Activated T-cell treated with anti-CD3 and anti-CD28 coated beads, Interleukin-2, amount 50 U/mL, for 48 hours (primary cell): ENCODE results near the gene RAB8B.

Source experiments
- DNase-seq, 2 experiments: peaks; one replicate each; pipeline ENCODE4 v3.0.0-alpha.2; 2020

RAB8B gene

DNA sequence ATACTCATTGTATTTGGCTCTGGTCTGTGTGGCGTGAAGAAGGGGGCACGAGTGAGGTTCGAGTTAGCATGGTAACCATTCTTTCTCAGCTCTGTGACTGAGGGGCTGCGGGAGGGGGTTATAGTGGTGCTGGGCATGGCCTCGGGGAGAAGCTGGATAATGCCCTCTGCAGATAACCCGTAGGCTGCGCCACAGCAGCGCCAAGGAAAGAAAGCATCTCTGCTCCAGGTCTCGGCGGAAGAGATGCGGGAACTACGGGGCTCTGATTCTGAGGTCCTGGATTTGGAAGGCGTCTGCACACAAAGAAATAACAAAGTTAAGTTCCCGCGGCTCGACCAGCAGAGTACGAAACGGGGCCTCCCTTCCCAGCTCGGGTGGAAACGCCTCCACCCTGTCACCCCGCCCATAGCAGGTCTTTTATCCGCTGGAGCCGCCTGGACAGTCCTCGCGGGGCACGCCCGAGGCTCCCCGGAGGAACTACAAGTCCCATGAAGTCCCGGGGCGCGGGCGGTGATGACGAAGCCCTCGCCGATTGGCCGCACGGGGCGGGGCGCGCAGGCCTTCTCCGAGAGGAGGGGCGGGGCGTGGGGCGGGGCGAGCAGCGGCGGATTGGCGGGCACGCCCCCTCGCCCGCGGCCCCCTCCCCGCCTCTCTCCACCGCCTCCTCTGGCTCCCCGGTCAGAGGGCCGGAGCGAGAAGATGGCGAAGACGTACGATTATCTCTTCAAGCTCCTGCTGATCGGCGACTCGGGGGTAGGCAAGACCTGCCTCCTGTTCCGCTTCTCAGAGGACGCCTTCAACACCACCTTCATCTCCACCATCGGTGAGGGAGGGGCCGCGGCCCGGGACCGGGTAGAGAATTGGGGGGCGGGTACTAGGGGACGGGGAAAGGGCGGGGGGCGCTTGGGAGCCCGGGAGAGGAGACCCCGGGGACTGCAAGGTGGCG is at the start of gene RAB8B:
RAB8B (plus strand) TSS at position 681 of the 946 bp plus-strand sequence; CDS start at position 700, 19 bp downstream.
- DNase-seq: peak; percentile 99

DNA sequence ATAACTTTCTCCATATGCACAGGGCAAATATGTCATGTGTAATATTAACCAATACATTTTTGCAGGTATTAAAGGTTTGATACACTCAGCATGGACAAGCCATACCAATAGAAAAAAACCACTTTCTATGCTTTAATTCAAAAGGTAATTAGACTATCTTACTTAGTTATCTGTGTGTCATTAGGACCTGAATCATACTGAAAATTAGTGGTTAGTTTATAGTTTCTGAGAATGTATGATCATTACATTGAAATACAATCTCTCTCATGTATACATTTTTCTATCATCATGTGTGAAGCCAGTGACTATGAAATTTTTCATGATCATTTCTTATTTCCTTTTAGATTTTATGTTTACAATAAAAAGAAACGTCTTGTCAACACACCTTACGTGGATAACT is 48.5 kb upstream of the RAB8B start:
- DNase-seq: no peak

DNA sequence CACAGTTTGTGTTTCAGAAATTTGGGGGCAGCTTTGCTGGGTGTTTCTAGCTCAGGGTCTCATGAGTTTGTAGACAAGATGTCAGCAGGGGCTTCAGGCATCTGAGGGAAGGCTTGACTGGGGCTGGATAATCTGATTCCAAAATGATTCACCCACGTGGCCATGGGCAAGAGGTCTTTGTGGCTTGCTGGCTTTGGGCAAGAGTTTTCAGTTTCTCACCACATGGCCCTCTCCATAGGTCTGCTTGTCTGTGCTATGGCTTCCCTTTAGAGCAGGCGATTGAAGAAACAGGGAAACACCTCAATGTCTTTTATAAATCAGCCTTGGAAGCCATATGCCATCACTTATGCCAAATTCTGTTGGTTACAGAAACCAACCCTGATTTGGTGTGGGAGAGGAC is 44.0 kb upstream of the RAB8B start:
- DNase-seq: no peak

DNA sequence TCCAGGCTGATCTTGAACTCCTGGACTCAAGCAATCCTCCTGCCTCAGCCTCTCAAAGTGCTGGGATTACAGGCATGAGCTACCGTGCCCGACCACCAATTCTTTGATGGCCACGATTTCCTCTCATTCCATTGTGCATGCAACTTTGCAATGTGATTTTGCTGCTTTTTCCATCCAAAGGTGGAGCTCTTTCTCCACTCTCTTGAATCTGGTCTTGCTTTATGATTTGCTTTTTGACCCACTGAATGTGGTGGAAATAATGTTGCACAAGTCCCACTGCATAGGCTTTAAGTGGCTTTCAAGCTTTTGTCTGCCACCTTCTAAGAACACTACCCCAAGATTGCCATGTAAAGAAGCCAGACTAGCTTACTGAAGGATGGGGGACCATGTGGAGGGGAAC is 42.7 kb upstream of the RAB8B start:
- no peak for DNase-seq

DNA sequence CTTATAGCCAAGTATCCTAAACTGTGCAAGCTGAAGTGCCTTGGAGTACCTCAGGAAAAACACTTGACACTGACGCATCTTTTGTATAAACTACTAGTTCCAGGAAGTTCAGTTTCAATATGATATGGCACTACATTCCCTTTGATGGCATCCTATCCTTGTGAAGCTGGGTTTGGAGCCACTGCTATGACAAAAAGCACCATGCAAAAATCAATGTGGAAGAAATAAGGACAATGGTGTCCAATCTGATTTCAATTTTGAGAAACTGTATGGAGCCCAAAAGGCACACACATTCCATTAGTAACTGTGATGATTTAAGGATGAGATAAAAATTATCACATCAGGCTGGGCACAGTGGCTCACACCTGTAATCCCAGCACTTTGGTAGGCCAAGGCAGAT is 37.7 kb upstream of the RAB8B start:
- DNase-seq: no peak

DNA sequence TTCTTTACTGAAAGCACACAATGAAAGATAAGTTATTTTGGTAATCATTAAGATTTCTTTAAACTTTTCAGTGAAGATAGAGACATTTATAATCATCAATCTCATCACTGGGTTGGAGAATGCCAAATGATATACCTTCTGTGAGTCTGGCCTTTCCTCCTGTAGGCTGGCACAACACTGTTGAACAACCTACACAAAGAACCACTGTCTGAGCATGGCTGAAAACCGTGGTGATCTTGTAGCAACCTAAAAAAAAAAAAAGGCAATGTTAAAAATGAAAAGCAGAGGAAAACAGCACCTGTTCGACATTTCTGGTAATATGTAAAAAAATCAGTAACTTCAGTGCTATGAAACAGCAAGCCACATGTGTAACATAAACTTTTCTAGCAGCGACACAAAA is 33.9 kb upstream of the RAB8B start:
- DNase-seq: no peak

DNA sequence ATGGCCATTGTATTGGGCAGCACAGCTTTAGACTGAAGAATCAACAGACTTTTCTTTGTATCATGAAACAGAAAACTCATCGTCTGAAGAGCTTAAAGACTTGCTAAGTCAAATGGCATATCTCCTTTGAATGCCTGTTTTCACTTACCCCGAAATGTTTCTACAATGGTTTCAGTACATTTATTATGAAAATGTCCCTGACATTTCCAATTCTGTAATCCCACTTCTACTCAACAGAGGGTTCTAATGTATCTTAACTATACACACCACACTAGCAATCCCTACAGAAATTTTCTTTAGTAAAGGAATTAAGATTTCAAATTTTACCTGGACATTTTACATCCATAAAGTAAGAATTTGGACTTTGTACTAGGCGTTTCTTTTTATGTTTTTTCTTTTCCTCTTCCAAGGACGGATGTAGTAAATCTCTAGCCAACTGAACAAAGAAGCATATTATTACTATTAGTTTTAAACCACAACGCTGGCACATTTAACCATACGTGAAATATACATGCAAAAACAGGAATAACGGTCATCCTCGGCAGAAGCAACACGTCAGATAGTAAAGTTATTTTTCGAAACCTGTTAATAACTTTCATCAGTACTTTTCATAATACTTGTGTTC is 33.2 kb upstream of the RAB8B start:
- DNase-seq: no peak

DNA sequence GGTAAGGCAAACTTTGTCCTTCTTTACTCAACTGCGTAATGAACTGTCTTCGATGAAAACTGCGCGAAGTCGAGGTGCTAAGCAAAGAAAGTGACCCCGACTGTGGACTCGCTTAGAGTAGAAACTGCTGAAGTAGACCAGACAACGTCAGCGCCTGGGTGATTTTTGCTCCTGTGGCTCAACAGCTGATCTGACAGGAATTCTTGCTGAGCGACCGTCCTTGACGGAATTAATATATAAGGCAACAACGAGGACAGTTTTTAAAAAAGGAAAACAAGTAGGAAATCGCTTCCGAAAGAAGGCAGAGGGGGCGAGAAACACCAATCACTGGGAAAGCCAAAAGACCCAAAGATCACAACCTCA is 32.7 kb upstream of the RAB8B start:
- DNase-seq: peak; percentile 37 to 44

DNA sequence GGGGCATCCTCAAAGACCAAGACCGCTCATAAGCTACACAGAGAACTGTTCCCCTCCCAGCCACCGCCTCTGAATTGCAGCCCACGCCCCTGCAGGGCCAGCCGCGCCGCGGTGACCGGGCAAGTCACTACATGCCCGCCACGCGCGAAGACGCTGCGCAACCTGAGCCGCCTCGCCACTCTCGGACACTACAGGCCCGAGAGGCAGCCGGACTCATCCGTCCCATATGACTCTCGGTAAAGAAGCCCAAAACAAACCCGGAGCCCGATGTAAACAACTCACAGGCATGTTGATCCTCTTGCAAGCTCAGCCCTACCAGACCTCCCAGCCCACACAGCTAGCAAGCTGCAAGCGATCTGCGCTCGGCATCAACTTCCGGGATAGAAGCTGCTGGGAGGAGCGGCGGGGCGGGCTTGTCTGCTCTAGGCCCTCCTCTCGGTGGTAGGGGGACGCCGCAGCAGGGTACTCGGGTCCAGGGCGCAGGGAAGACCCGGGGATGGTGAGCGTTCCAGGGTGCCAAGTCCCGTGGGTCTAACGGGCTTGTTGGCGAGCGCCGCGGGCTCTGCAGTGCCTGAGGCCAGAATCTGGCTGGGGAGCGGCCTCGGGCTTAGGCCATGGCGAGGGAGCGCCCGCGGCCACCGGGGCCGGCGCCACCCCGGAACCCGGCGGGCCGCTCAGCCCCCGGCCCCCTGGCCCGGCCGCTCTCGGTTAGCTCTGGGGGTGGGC is 32.1 kb upstream of the RAB8B start, which contains the start of gene RPS27L:
RPS27L (minus strand) TSS at position 360 of the 726 bp plus-strand sequence; CDS start at position 288, 72 bp downstream.
- DNase-seq: peak; percentile 89 to 92

DNA sequence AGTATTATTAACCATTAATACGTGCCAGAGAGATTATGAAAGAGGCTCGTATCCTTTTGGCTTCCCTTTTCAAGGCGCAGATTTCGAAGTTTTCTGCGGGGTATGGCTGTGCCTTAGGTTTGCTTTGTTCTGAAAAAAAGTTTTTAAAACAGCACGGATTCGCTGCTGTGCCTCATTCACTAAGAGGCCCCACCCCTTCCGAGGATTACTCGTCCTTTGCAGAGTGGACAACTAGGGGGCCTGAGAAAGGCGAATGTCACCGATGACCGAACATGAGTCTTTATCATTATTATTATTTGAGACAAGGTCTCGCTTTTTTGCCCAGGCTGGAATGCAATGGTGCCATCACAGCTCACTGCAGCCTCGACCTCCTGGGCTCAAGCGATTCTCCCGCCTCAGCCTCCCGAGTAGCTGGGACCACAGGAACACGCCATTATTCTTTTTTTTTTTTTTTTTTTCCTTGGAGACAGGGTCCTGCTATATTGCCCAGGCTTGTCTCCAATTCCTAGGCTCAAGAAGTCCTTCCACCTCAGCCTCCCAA is 31.4 kb upstream of the RAB8B start:
- DNase-seq: peak; percentile 46

DNA sequence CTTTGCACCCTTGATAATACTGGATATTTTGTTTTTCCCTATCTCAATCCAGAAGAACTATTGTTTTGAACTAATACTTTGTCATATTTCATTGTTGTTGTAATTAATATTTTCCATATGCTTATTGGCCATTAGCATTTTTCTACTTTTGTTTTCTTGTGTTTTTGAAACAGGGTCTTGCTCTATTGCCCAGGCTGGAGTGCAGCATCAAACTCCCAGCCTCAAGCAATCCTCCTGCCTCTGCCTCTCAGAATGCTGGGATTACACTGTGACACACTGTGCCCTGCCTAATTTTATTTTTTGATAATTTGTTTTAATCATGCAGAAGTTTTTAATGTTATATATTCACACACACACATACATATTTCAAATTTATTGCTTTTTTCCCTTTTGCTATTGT is 28.8 kb upstream of the RAB8B start:
- no peak for DNase-seq

DNA sequence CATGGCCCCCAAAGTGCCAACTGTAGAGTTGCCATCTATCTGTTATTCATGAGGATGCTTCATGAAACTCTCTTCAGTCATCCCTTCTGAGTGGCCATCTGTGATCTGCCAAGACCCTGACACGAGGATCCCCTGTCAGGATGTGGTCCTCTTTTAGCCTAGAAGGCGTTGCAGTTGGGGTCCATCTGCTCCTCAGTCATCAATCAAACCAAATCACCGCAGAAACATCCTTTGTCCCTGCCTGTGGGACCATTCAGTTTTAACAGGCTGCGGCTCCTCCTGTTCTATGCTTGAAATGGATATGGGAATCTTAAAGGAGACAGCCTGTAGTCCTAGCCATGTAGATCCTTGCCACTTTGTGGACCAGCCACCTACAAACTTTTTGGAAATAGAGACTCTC is 26.2 kb upstream of the RAB8B start:
- no peak for DNase-seq

DNA sequence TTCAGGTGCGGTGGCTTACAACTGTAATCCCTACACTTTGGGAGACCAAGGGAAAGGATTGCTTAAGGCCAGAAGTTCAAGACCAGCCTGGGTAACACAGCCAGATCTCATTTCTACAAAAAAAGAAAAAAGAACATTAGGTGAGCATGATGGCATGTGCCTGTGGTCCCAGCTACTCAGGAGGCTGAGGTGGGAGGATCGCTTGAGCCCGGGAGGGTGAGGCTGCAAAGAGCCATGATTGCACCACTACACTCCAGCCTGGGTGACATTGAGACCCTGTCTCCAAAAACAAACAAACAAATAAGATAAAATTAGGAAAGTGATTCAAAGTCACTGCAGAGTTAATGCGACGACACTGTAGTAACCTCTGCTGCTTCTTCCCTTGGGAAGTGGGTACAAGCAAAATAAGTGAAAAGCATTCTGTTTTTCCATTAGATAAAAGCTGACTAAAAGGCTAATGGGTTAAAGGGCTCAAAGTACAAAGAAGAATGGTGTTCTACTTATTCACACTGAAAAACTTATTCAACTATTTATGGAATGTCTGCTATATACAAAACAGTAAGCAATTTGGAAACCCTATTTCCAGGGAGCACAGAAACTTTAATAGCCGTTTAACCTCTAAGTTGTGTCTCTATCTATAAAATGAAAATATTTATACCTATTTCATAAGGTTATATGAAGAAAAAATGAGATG is 24.1 kb upstream of the RAB8B start:
- no peak for DNase-seq

DNA sequence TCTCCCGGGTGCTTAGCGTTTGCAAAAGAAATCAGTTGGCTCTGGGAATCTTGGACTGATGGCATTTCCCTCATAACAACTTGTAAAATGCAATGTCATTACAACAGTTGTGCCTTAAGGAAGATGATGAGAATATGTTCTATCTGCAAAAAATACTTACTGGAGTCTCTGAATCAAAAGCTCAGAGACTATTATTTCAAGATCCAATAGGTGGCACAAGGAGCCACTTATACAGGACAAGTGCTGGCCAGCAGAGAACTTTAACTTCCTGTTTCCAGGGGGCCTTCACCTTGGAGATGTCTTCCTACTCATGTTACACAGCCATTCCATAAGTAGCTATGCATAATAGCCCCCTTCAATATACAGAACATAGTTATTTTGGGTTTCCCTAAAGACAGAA is 23.2 kb upstream of the RAB8B start:
- no peak for DNase-seq

DNA sequence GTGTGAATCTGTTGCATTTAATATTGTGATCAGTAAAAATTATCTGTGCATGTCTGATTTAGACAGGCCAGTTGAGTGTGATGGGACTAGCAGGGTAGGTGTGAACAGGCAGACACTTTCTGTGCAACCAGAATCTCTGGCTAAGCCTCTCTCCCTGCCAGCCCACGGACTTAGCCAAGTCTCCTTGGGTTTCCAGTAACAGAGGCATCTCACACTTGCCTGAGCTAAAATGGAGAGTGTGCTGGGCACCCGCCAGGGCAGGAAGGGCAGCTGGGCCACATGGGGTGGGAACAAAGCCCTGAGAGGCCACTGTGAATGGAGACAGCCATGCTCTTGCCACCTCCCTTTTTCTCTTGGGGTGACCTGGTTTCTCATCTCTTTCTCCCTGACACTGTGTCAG is 19.6 kb upstream of the RAB8B start:
- no peak for DNase-seq

DNA sequence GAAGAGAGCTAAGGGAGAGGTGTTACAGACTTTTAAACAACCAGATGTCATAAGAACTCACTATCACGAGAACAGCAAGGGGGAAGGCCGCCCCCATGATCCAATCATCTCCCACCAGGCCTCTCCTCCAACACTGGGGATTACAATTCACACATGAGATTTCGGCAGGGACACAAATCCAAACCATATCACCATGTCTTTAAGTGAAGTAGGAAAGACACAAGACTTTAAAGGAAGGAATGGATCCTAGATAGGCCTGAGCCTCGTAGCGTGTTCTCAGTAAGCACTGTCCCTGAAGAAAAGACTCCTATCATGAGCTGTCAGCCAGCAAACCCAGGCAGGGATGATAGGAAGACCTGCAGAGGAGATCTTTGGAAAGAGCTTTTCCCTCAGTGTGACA is 17.0 kb upstream of the RAB8B start:
- no peak for DNase-seq

DNA sequence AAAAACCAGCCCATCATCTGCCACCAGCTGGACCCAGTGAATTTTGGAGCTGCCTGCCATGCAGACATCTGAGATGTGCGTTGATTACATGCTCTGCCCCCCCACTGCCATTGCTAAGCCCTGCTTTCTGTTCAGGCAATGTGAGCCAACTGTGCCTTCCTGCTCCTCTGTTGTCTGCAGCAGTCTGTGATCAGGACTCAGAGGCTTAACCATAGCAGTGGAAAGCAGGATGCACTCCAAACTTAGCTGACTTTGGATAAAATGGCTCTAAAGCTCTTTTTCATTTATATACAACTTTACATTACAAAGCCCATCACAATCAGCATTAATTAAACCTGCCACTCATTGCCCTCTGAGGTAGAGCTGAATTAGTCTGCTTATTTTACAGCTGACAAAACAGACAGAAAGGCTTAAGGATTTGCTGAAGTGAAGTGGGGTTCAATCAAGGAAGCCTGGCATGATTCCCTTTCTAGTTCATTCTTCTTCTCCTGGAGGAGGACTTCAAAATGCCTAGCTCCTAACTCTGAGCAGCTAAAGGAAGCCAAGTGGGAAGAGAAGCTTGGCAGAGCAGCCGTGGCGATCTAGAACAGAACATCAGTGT is 16.5 kb upstream of the RAB8B start:
- no peak for DNase-seq

DNA sequence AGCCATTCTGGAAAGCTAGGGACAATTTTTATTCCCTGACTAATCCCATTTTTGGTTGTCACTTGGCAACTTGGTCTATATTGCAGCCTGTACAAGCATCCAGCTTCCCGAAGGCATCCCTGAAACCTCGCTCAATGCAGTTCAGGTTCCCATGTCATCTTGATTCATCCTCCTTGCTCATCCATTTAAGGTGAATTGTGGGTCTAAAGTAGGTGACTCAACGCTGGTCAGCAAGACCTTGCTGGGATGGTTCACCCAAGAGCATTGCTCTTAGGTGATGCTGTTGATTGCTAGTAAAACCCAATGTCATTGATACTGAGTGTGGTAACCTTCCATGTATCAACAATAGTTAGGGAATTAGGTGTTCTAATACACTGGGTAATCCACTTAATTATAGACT is 13.1 kb upstream of the RAB8B start:
- DNase-seq: no peak

DNA sequence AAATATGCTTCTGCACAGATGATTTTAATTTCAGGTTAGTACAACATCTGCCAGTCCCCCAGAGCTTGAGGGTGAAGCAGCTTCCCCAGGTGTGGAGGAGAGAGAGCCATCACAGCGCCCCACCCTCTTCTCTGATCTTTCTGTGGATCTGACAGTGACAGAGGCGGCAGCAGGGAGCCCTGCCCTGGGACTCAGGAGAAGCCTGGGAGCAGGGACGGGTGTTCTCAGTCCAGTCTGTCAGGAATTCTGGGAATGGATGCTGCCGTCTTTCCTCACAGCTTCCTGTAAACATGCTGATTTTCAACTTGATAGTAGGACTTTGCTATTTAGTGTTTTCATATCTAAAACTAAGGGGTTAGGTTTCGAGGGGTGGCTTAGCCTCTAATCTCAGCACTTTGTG is 11.4 kb upstream of the RAB8B start:
- no peak for DNase-seq

DNA sequence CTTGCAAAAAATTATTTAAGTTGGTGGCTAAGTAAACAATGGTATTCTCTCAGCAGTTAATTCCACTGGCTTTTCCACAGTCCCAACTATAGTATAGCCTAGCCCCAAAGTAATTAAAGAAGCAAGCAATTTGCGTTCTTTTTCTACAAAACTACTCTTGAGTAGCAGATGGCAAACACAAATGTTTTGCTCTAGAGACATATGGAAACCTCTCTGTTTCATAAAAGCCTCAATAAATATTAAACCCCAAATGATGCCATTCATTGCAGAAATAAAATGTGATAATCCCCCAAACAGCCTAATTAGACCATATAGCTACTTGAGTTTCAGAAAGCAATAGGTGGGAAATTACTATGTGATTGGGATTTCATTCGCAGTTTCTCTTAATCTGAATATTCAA is 8.7 kb upstream of the RAB8B start:
- no peak for DNase-seq

DNA sequence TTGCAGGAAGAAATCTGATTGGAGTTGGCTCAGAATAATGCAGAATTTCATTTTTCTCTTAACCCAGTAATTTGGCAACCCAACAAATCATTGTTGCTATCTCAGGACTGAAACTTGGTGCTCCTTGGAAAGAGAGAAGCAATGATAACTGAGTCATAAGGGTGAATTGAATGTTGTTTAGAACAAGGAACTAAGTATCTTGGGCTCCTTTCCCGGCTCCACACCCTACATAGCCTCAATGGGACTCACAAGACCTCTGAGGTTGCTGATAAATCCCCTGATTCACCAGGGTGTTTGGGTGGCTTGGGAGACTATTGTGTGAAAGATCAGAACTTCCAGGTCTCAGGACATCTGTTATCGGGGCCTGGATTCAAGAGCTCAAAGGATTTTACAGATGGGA is 7.8 kb upstream of the RAB8B start:
- DNase-seq: no peak

DNA sequence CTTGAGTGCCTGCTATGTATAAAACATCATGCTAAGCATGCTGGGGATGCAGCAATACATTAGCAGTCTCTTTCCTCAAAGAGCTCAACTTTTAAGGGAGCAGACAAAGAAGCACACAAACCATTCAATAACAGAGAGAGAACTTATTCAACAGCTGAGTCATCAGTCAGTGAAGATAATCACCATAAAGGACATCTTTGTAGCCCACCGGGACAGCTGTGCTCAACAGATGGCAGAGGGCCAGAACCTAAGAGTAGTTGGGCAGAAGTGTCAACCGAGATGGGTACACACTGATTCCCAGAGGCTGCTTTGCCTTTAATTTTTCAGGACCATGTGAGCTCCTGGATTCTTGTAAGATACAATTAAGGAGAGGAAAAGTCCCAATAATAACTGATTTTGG is 4.2 kb upstream of the RAB8B start:
- DNase-seq: no peak
